GM21619 (cell line): ENCODE data around the gene PPP4R1.
A peak's percentile ranks its signal among the peaks of the same experiment; 100 is the strongest.
"Not testable (repeated sequence)": the region's sequence is repeated elsewhere in the genome, so short reads cannot be mapped to it uniquely, and the experiment has no call there.

Experiments
- ATAC-seq: cut with Tn5 transposase; IDR thresholded peaks from one replicate; pipeline ENCODE4 v1.9.1; 2021; ENCODE audit not compliant: unreplicated experiment

Gene PPP4R1

GRCh38 chr18:9614401-9615279 is at the start of gene PPP4R1:
TSS of gene PPP4R1 (minus strand) at chr18:9614559. CDS start at chr18:9614484, 75 bp downstream.
- peak; percentile 44 for ATAC-seq

- no peak for ATAC-seq
These were observed 49.0 kb upstream of the PPP4R1 start for GRCh38 chr18:9663377-9663776.

- no peak for ATAC-seq
These were observed 47.2 kb upstream of the PPP4R1 start for GRCh38 chr18:9661564-9661963.

GRCh38 chr18:9659499-9660375 is 45.4 kb upstream of the PPP4R1 start:
- ATAC-seq: no peak

GRCh38 chr18:9658087-9658641 is 43.8 kb upstream of the PPP4R1 start:
- ATAC-seq: no peak

GRCh38 chr18:9655232-9655767 is 40.9 kb upstream of the PPP4R1 start:
- no peak for ATAC-seq

GRCh38 chr18:9653390-9653789 is 39.0 kb upstream of the PPP4R1 start:
- ATAC-seq: no peak

- no peak for ATAC-seq
These were observed 34.8 kb upstream of the PPP4R1 start for GRCh38 chr18:9649164-9649540.

GRCh38 chr18:9648431-9649163 is 34.2 kb upstream of the PPP4R1 start:
- ATAC-seq: no peak

- ATAC-seq: no peak
These were observed 33.4 kb upstream of the PPP4R1 start for GRCh38 chr18:9647496-9648323.

GRCh38 chr18:9643549-9643948 is 29.2 kb upstream of the PPP4R1 start:
- ATAC-seq: no peak

GRCh38 chr18:9642799-9643462 is 28.6 kb upstream of the PPP4R1 start:
- no peak for ATAC-seq

- not testable (repeated sequence) for ATAC-seq
These were observed 26.7 kb upstream of the PPP4R1 start for GRCh38 chr18:9641081-9641480.

- no peak for ATAC-seq
These were observed 24.5 kb upstream of the PPP4R1 start for GRCh38 chr18:9638886-9639285.

- ATAC-seq: no peak
These were observed 22.8 kb upstream of the PPP4R1 start for GRCh38 chr18:9637036-9637767.

GRCh38 chr18:9634856-9635255 is 20.5 kb upstream of the PPP4R1 start:
- ATAC-seq: no peak

- no peak for ATAC-seq
These were observed 17.6 kb upstream of the PPP4R1 start for GRCh38 chr18:9631814-9632496.

GRCh38 chr18:9630444-9630843 is 16.1 kb upstream of the PPP4R1 start:
- no peak for ATAC-seq
